NCI-H1105 treated with DMSO at 0.1 percent for 48 hours (cell line): ENCODE measurements around the gene GLT8D1.
A peak's percentile ranks its signal among the peaks of the same experiment; 100 is the strongest.
"Not testable (repeated sequence)": the region's sequence is repeated elsewhere in the genome, so short reads cannot be mapped to it uniquely, and the experiment has no call there.

Experiments
- DNase-seq: peaks from one replicate; lab custom pipeline; 2025; lab: John Stamatoyannopoulos, UW

Gene GLT8D1, protein sequence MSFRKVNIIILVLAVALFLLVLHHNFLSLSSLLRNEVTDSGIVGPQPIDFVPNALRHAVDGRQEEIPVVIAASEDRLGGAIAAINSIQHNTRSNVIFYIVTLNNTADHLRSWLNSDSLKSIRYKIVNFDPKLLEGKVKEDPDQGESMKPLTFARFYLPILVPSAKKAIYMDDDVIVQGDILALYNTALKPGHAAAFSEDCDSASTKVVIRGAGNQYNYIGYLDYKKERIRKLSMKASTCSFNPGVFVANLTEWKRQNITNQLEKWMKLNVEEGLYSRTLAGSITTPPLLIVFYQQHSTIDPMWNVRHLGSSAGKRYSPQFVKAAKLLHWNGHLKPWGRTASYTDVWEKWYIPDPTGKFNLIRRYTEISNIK

GRCh38 chr3:52705688-52706686 is at the start of gene GLT8D1, which contains the start of gene SPCS1:
GLT8D1 (minus strand) TSS chr3:52705791; CDS start chr3:52700460, 5,331 bp downstream.
SPCS1 (plus strand) TSS chr3:52706106; CDS start chr3:52706247, 141 bp downstream.
- peak; percentile 61 for DNase-seq

DNA sequence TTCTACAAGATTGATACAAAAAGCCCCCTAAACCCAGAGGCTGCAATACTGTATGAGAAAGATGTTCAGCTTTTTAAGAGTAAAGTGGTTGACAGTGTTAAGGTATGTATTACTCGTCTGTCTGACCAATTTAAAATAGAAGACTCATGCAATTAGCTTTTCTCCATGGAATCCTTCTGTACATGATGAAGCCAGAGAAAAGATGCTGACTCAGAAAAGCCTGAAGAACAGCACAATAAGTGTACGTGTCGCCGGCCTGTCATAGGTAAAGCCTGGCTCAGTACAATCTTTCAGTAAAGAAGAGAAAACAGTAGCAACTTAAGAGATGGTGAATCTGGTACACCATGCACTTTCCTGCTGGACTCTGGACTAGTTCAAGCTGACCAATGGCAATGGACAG is 48.8 kb upstream of the GLT8D1 start:
- no peak for DNase-seq

- DNase-seq, result no peak
Measured at GRCh38 chr3:52752045-52752660, 46.6 kb upstream of the GLT8D1 start.

GRCh38 chr3:52743721-52744120 is 38.1 kb upstream of the GLT8D1 start:
- DNase-seq, result no peak

DNA sequence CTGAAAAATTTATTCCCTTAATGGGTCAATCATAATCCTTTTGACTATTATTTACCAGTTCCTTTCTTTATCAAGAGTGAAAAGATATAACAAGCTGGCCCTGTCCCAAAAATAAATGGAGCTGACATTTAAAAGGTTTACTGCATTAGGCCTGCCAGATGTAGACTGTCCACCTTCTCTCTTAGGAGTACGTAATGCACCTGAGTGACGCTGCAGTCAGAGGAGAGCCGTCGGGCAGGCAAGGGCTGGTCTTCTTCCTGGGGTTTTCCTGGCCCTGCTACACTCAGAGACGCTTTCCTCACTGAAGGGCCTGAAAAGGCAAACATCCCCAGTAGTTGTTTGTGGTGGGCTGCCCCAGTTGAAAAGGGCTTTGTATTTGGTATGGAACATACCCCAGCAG is 37.6 kb upstream of the GLT8D1 start:
- DNase-seq, result peak; percentile 21

DNA sequence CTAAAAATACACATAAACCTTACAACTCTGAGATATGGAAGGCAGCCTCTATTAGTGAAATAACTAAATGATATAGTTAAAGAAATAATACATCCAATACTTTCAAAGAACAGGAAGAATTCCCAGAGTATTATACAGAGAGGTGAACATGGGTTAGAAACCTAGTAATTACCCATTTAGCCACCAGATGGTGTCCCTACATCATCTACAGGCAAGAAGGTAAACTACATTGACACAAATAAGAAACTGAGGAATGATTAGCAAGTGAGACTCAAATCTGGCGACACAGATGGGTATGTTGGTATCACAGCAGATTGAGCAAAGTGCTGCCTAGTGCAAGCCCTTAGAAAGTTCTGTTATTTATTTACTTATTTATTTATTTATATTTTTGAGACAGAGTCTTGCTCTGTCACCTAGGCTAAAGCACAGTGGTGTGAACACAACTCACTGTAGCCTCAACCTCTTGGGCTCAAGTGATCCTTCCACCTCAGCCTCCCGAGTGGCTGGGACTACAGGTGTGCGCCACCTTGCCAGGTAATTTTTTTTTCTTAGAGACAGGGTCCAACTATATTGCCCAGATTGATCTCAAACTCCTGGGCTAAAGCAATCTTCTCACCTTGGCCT is 36.9 kb upstream of the GLT8D1 start:
- DNase-seq, result no peak

- no peak for DNase-seq
Measured at GRCh38 chr3:52739730-52740129, 34.1 kb upstream of the GLT8D1 start.

DNA sequence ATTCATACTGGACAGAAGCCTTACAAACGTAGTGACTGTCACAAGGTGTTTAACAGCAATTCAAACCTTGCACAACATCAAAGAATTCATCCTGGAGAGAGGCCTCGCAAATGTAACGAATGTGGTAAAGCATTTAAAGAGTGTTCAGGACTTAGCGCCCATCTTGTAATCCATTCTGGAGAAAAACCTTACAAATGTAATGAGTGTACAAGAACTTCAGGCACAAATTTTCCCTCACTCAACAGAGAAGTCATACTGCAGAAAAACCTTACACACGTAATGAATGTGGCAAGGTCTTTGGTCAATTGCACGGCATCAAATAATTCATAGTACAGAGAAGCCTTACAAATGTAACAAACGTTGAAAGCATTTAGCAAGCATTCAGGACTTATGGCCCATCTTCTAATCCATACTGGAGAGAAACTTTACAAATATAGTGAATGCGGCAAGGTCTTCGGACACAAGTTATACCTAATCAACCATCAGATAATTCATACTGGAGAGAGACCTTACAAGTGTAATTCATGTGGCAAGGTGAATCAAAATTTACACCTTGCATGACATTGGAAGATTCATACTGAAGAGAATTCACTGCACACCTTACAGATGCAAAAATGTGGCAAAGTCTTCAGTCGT is 27.8 kb upstream of the GLT8D1 start:
- no peak for DNase-seq

- no peak for DNase-seq
Measured at GRCh38 chr3:52731590-52731989, 26.0 kb upstream of the GLT8D1 start.

GRCh38 chr3:52730681-52731080 is 25.1 kb upstream of the GLT8D1 start:
- DNase-seq, result no peak

GRCh38 chr3:52728753-52729152 is 23.2 kb upstream of the GLT8D1 start:
- DNase-seq, result not testable (repeated sequence)

GRCh38 chr3:52724511-52724910 is 18.9 kb upstream of the GLT8D1 start:
- no peak for DNase-seq

GRCh38 chr3:52723935-52724334 is 18.3 kb upstream of the GLT8D1 start:
- DNase-seq, result no peak

GRCh38 chr3:52722491-52722890 is 16.9 kb upstream of the GLT8D1 start:
- DNase-seq, result no peak

GRCh38 chr3:52721730-52722008 is 16.1 kb upstream of the GLT8D1 start:
- DNase-seq, result no peak

GRCh38 chr3:52721002-52721729 is 15.6 kb upstream of the GLT8D1 start:
- DNase-seq, result no peak

DNA sequence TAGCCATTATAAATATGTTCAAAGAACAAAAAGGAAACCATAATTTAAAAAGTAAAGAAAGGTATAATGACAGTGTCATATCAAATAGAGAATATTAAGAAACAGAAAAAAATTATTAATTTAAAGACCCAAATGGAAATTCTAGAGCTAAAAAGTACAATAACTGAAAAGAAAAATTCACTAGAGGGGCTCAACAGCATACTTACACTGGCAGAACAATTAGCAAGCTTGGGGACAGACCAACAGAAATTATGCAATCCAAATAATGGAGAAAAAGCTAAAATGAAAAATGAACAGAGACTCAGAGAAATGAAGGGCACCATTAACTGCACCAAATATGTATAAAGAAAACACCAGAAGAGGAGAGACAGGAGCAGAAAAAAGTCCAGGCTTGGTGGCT is 14.0 kb upstream of the GLT8D1 start:
- no peak for DNase-seq

DNA sequence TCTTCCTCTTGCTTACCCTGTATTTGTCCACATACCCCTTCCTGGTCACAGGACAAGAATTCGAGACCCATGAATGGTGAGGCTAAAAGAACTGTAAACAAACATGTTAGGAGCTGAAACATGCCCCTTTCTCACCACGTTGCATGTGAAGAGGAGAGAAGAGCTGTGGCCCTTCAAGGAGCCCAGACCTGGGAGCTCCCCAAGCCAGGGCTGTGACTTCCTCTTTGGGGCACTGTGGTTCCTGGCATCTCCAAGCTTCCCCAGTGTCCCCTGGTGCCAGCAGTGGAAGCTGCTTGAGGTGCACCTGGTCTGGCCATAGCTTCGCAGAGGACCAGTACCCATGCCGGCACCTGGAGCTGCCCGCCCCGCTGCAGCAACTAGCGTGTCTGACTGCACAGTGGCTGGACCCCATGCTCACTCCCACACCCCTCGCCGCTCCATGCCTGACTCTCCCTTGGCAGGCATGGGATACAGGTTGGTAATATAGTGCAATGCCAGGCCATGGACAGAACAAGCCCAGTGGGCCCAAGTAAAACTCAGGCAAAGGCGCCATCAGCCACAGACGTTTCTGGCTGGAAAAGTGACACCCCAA is 10.2 kb upstream of the GLT8D1 start:
- no peak for DNase-seq

DNA sequence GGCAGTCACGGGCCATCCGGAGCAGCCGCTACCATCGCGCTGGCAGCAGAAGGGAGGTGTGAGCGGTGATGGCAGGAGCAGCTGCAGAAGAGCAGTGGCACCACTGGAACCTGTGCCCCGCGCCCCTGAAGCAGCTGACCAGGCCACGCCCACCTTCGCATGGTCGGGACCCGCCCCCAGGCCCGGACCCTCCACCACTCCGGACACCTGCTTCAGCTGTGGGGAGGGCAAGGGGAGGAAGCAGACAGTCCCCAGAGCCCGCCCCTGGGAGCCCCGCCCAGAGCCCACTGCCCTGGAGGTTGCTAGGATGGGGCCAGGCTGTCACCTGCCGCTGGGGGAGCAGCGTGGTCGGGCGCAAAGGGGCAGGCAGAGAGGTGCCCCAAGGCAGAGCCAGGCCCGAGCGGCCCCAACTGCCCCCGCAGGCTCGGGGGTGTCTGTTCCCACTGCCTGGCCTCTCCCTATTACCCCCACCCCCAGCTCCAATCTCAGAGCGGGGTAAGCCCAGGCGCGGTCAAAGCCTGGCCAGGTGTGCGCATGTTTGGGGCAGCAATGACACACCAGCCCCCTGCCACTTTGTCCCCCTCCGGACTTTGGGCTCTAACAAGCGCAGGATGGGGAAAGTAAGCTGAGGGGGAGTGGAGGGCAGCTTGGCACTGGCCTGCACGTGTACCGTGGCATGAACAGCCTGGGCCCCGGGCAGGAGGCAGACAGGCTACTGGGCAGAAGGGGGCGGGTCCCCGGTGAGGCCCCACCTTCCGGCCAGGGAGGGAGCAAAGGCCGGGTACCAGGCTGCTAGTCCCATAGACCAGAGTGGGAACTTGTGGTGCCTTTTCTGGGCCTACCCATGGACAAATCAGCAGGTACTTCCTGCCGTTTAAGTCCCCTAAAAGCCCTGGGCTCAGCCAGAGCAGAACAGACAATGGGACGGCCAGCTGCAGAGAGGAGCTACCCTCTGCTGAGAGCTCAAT is 9.0 kb upstream of the GLT8D1 start:
- no peak for DNase-seq
